DOHH2 (cell line): ENCODE measurements around the gene LITAF.

ENCODE experiments used
- CTCF ChIP-seq: fragments of 200-600 bp; sonication (generic); IDR thresholded peaks from one replicate; pipeline ENCODE4 v1.5.1; 2014; ENCODE audit warnings: antibody characterized with exemption, mild to moderate bottlenecking, low read depth, low read length; ENCODE audit not compliant: poor library complexity, severe bottlenecking
- EZH2phosphoT487 ChIP-seq: fragments of 200-600 bp; sonication (generic); IDR thresholded peaks from 2 replicates; pipeline ENCODE4 v1.6.1; 2017; ENCODE audit warnings: borderline replicate concordance, mild to moderate bottlenecking, antibody characterized with exemption, low read length, moderate library complexity, mixed read lengths

GRCh38 chr16:11605564-11605886, 18.8 kb upstream of the LITAF start:
- TF ChIP-seq CTCF: no peak
- TF ChIP-seq EZH2phosphoT487: no peak
